Right lobe of liver (tissue), 4 donors: ENCODE measurements around the gene FANCE.

ENCODE experiments used
- POLR2A ChIP-seq: fragments of 450-650 bp; IDR thresholded peaks from one replicate; pipeline ENCODE4 v1.6.1; 2017; ENCODE audit warnings: antibody characterized with exemption, mild to moderate bottlenecking
- TF ChIP-seq, protein P1 (sequence below), 4 donors: fragments of 200-600 bp in 3 of 4; fragments of 450-650 bp in 1 of 4; IDR thresholded peaks; one replicate each; pipeline versions ENCODE4 v1.5.1 to v1.8.0; 2016 to 2022; ENCODE audit warnings: antibody characterized with exemption in 4 of 4, mild to moderate bottlenecking in 2 of 4
- donor health status: DM: no; HTN: no; CAD: no.
- donor health status: DM: no; HTN: no; CAD: no.
- donor health status: DM: no; HTN: yes; CAD: no.

DNA sequence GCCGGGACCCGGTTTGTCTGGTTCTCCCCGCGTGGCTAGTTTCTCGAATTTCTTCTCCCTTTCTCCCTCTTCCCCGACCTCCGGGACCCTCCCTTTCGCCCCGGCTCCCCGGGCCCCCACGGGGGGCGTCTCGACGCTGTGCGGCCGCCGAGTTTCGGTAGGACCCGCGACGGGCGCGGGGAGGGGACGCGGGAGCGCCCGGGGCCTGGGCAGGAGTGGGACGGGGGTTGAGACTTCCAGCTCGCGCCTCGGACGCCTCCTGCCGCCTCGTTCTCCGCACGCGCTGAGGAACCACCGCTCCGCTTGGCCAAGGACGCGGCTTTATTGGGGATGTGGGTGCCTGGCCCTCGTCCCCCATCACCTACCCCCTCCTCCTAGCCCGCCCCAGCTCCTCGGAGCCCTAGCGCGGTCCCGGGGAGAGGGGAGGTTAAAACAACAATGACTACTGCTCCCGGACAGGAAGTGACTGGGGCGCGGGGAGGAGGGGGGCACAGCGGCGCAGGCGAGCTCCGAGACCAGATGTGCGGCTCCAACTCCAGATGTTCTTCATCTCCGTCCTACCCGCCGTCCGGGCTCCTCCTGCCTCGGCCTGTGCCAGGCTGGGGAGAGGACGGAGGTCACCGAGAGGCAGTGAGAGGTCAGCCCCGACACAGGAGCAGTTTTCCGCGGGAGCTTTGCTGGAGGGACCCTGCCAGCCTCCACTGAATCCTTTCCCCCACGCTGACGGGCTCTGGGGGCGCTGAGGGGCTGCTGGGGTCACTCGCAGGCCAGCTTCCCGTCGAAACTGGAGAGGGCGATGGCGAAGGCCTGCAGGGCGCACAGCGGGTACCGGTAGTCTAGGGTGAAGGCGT, 45.7 kb downstream of the FANCE start:
- TF ChIP-seq, protein P1, sequence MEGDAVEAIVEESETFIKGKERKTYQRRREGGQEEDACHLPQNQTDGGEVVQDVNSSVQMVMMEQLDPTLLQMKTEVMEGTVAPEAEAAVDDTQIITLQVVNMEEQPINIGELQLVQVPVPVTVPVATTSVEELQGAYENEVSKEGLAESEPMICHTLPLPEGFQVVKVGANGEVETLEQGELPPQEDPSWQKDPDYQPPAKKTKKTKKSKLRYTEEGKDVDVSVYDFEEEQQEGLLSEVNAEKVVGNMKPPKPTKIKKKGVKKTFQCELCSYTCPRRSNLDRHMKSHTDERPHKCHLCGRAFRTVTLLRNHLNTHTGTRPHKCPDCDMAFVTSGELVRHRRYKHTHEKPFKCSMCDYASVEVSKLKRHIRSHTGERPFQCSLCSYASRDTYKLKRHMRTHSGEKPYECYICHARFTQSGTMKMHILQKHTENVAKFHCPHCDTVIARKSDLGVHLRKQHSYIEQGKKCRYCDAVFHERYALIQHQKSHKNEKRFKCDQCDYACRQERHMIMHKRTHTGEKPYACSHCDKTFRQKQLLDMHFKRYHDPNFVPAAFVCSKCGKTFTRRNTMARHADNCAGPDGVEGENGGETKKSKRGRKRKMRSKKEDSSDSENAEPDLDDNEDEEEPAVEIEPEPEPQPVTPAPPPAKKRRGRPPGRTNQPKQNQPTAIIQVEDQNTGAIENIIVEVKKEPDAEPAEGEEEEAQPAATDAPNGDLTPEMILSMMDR (IDR thresholded peaks at IDR 0.05): no peak
- TF ChIP-seq POLR2A: no peak
